Measurements from ENCODE around the gene RUNX2.

RUNX2 gene

DNA sequence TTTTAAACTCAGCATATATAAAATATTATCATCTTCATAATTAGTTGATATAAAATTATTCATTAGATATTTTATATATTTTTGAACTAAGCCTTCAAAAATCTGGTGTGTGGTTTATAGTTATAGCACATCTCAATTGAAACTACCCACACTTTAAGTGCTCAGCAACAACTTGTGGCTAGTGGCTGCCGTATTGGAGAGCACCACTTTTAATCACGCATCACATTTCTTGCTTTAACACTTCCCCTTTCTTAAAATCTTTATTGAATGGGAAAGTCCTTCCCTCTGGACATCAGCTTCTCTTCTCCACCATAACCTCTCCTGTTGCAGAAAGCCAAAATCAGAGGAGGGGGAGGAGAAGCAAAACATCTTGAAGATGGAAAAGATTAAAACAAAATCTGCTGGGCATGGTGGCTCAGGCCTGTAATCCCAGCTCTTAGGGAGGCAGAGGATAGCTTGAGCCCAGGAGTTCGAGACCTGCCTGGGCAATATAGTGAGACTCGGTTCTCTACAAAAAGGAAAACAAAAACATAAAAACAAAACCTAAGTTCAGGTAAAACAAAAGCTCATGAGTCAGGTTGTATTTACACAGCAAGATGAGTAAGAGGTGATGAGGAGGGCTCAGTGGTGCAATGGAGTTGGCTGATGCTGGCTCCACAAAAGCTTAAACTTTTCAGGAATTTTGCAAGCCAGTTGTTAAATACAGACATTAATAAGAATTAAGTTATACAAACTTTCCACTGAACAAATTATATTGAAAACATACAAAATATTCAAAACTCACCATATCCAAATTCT lies 286.6 kb downstream of the RUNX2 start:
- no peak for DNase-seq (ENCODE audit: low read depth in 3 of 3)

DNA sequence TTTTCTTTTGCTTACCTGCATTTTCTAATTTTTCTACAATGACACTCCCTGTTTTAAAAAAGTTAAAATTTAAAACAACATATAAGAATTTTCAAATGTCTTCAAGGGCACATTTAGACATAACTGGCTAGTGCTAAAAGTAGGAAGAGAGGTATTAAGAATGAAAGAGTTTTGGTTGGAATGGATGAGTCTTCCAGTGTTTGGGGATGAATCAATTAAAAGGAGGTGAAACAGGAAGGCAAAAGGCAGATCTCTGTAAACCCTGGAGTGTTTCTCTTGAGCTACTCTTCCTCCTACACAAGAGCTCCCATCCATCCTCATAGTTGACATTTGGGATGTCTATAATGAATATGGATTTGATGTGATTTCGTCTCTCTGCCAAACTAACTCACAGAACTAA lies 288.1 kb downstream of the RUNX2 start:
- no peak for DNase-seq (ENCODE audit: low read depth in 3 of 3)

DNA sequence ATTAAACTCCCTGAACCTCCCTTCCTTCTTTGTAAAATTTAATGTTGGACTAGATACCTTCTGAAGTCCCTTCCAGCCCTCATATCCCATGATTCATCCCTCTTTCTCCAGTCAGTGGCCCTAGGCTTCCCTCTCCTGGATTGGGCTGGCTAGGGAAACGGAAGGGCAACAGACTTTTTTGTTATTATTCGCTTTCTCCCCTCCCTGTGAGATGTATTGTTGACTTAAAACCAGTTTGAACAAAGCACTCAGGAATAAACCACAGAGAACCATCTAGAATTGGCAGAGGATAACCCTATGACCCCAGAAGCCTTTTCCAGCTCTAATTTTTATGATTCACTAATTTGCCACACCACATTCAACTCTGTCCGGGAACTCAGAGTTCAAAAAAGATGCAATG lies 289.3 kb downstream of the RUNX2 start:
- DNase-seq (ENCODE audit: low read depth in 3 of 3): no peak

DNA sequence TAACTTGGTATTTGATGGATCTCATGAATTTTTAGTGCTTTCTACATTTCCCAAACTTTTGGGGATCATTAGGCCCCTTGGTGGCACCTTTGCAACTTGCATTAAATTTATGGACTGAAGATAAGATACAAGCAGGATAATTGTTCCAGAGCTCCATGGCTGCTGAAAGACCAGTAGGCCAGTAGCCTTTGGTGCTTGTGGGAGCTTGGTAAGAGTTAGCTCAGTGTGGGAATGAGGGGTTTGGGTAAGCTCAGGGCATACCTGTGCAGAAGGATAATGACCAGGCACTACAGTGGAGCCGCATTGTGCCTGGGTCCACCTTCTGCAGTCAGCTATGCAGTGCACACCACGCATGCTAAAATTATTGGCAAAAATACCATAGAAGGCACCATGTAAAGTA lies 290.1 kb downstream of the RUNX2 start:
- no peak for DNase-seq (ENCODE audit: low read depth in 3 of 3)

- DNase-seq (ENCODE audit: low read depth in 3 of 3): no peak
Observed at GRCh38 chr6:45619211-45619760, 291.2 kb downstream of the RUNX2 start.

GRCh38 chr6:45619994-45620471 lies 291.9 kb downstream of the RUNX2 start:
- no peak for DNase-seq (ENCODE audit: low read depth in 3 of 3)

- no peak for DNase-seq (ENCODE audit: low read depth in 3 of 3)
Observed at GRCh38 chr6:45624228-45624627, 296.1 kb downstream of the RUNX2 start.

DNA sequence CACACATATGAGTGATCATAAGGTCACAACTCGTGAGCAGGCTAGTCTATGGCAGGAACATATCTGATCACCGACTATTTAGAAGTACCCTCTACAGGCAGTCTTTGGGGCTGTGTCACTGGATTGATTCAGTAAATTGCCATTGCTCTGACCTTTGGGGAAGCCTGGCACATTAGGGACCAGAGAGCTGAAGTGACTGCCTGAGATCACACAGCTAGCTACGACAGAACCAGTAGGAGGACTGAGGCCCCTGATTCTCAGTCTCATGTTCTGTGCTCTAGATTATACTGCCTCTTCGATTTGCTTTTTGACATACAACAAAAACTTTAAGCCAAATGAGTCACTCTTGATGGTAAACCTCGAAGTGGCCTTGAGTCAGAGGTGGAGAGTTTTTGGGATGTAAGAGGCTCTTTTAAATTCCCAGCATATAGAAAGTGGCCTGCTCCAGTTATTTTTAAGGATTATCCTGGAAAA lies 297.1 kb downstream of the RUNX2 start:
- DNase-seq (ENCODE audit: low read depth in 3 of 3): no peak

GRCh38 chr6:45626087-45626891 lies 298.2 kb downstream of the RUNX2 start:
- DNase-seq (ENCODE audit: low read depth in 3 of 3): no peak

- no peak for DNase-seq (ENCODE audit: low read depth in 3 of 3)
Observed at GRCh38 chr6:45630314-45630713, 302.2 kb downstream of the RUNX2 start.

GRCh38 chr6:45630801-45631200 lies 302.7 kb downstream of the RUNX2 start:
- DNase-seq (ENCODE audit: low read depth in 3 of 3): no peak

DNA sequence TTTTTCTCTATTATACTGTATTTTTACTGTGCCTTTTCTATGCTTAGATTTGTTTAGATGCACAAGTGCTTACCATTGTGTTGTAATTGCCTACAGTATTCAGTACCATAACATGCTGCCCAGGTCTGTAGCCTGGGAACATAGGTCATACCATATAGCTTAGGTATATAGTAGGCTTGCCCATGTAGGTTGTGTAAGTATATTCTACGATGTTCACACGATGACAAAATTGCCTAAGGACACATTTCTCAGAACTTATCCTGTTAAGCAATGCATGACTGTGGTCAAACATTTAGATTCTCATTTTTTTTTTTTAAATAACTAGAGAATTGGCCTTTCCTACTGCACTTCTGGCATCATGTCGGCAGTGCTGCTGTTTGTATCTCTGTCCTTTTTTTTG lies 303.3 kb downstream of the RUNX2 start:
- no peak for DNase-seq (ENCODE audit: low read depth in 3 of 3)

DNA sequence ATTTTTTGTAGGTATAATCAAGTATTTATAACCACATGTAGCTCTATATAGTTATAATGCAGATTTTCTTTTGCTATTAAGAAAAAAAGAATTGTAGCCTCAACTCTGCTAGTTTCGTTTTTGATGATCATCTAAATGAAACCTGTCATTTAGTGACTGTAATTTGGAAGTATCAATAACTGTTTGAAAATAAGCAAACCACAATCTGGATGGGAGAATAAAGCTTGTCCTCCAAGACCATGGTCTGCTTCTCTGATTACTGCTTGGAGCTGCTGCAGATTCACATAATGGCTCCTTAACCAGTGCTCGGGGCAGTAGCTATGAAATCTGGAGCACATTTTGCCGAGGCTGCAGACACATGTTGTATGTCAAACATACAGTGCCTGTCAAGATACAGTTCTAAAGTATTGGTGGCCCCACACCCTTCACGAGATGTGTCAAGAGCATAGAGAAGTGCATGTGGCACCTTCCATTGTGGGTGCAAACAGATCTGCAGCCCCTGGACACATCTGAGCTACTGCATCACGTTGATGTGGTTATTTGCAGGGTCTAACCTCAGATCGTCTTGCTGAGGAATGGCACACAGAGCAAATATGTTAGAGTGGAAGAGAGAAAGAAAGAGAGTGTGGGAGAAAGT lies 305.3 kb downstream of the RUNX2 start:
- no peak for DNase-seq (ENCODE audit: low read depth in 3 of 3)

DNA sequence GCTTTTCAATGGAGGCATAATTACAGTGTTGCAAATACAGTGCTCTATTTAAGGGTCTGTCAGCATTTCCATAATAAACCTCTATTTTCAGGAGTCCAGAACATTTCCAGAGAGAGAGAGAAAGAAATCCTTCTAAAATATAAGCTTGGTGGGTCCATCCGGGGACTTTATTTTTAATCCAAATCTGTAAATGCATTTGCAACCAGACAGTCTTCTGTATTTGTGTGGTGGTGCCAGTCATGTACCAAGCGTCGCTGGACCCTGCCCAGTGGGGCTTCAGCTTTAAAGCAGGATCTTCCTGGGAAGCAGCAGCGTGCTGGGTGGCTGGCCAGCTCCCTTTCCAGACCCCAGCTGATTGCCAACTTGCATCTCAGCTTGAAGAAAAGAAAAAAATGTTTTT lies 306.1 kb downstream of the RUNX2 start:
- no peak for DNase-seq (ENCODE audit: low read depth in 3 of 3)

GRCh38 chr6:45635284-45635867 lies 307.2 kb downstream of the RUNX2 start:
- DNase-seq (ENCODE audit: low read depth in 3 of 3): no peak

- no peak for DNase-seq (ENCODE audit: low read depth in 3 of 3)
Observed at GRCh38 chr6:45637056-45637455, 308.9 kb downstream of the RUNX2 start.

DNA sequence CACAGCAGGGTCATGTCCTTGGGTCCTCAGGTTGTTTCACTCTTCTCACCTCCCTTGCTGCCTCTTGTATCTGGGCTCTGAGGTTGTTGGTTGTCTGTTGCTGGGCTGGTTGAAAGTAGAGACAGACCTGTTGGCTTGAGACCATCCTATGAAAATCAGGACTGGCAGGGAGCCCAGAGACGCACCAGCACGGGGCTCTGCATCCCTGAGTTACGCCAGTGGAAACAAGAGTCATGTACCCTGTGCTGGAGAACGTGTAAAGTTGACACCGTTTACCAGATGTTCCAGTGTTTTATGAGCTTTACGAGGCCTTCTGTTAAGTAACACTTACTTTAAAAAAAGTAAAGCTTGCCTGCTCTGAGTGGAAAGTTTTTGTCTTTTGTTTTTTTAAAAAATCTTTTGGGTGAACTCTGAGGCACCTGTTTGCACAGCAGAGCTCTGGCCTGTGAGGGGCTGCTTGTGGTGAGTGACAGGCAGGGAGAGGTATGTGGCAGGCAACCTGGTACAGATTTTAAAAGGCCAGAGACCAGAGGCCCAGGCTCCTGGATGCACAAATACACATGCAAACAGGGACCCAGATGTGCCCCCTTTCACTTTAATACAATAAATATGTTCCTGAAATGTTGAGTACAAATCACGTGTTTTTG lies 309.6 kb downstream of the RUNX2 start:
- no peak for DNase-seq (ENCODE audit: low read depth in 3 of 3)

GRCh38 chr6:45640081-45640491 lies 312.0 kb downstream of the RUNX2 start:
- no peak for DNase-seq (ENCODE audit: low read depth in 3 of 3)

DNA sequence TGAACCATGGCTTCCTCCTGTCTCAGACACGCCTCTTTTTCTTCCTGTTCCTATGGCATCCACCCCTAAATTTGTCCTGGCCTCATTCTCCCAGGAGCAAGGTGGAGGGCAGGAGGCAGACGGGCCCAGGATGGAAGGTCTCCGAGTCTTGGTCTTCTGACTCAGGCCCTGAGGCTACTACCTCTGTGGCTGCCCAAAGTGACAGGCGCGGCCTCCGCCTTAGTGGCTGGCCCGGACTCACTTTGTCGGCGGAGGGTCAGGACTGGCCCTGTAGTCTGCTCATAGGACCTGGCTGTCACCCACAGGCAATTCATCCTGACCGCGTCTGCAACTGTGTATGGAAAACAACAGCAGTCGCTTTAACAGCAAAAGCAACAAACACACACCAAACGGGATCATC lies 312.7 kb downstream of the RUNX2 start:
- no peak for DNase-seq (ENCODE audit: low read depth in 3 of 3)

DNA sequence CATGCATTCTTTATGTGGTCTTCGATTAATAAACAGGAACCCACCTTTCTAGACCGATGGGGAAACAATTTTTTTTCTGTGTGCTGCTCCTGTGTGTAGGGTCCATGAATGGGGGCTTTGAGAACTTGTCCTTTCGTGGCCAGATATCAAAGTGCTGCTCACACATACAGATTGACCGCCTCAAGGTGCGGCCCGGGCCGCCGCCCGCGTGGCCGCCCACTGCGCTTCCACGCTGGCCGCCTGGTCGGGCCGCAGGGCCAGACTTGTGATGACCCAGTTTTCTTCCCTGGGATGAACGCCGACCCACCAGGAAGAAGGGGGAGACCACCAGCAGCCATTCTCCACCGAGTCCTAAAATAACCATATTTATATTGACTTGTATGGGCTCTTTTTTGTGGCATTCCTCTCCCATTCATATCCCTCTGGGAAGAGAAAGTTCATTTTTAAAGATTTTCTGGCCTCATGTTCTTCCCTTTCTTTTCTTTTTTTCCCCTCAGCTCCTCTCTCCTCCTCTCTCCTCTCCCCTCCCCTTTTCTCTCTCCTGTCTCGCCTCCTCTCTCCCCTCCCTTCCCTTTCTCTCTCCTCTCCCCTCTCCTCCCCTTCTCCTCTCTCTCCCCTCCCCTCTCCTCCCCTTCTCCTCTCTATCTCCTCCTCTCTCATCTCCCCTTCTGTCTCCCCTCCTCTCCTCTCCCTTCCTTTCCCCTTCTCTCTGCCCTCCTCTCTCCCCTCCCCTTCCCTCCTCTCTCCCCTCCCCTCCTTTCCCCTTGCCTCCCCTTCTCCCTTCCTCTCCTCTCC lies 314.4 kb downstream of the RUNX2 start:
- DNase-seq (ENCODE audit: low read depth in 3 of 3): no peak

Data from stimulated activated CD4-positive, alpha-beta T cell treated with anti-CD3 and anti-CD28 coated beads, TNF-alpha, amount 100 ng/mL, for 4 hours (primary cell).